IMR-90 (cell line): ENCODE data around the gene CTRB2. TPM values are rescaled to one million over a fixed set of nuclear protein-coding genes. Genes with fewer than 3 reads are reported as not detected.

Source experiments
- ATAC-seq: fragments of 200-7000 bp; cut with Tn5 transposase; 2 replicates; pipeline ENCODE4 v1.9.1; 2020; ENCODE audit warnings: low read depth, mild to moderate bottlenecking, moderate library complexity
- BruUV-seq: library from RNA; stranded (reverse); fragments of 400-500 nt; replicated peaks from 2 replicates; lab custom pipeline; 2021; lab: Mats Ljungman, UMichigan
- CTCF ChIA-PET: fragments of 300-600 bp; formaldehyde crosslinking; extraction: SDS; loops from one replicate; lab custom pipeline; 2021; ENCODE audit warnings: antibody characterized with exemption; lab: Yijun Ruan, JAX
- POLR2A ChIA-PET: fragments of 300-600 bp; sonication (Branson Sonifier 250); formaldehyde crosslinking; loops from one replicate; lab custom pipeline; 2022; ENCODE audit warnings: antibody characterized with exemption; ENCODE audit not compliant: unreplicated experiment; lab: Charles Lee
- DNase-seq: peaks from one replicate; pipeline ENCODE4 v3.0.0; 2013
- H2AFZ ChIP-seq: replicated peaks from 2 replicates; pipeline ENCODE3; 2013; ENCODE audit warnings: low read length, mild to moderate bottlenecking; ENCODE audit not compliant: poor library complexity
- H2AK5ac ChIP-seq: 2 replicates; pipeline ENCODE4 v1.6.1; 2013; ENCODE audit warnings: low read depth, low read length, inconsistent platforms
- H2AK9ac ChIP-seq: replicated peaks from 2 replicates; pipeline ENCODE3; 2013; ENCODE audit warnings: mild to moderate bottlenecking, low read depth, low read length, moderate library complexity; ENCODE audit not compliant: poor library complexity
- H2BK120ac ChIP-seq: 2 replicates; pipeline ENCODE4 v1.6.1; 2013; ENCODE audit warnings: low read depth, low read length, inconsistent platforms
- H2BK15ac ChIP-seq: 3 replicates; pipeline ENCODE4 v1.6.1; 2013; ENCODE audit warnings: low read depth, low read length, inconsistent platforms
- H2BK20ac ChIP-seq: 2 replicates; pipeline ENCODE4 v1.6.1; 2013; ENCODE audit warnings: low read depth, mild to moderate bottlenecking, inconsistent platforms, low read length, moderate library complexity
- H2BK5ac ChIP-seq: 2 replicates; pipeline ENCODE4 v1.6.1; 2013; ENCODE audit warnings: mild to moderate bottlenecking, low read depth, low read length, inconsistent platforms; ENCODE audit not compliant: poor library complexity, severe bottlenecking
- H3K14ac ChIP-seq: replicated peaks from 2 replicates; pipeline ENCODE4 v1.6.1; 2013; ENCODE audit warnings: low read depth, low read length, inconsistent platforms
- H3K18ac ChIP-seq: 2 replicates; pipeline ENCODE4 v1.6.1; 2013; ENCODE audit warnings: low read depth, low read length, control low read depth
- H3K23ac ChIP-seq: 2 replicates; pipeline ENCODE4 v1.6.1; 2013; ENCODE audit warnings: low read depth, low read length, inconsistent platforms
- H3K27ac ChIP-seq: 2 replicates; pipeline ENCODE4 v1.5.1; 2013; ENCODE audit warnings: mild to moderate bottlenecking, control low read depth, low read length; ENCODE audit not compliant: insufficient read depth
- H3K27me3 ChIP-seq: 2 replicates; pipeline ENCODE4 v1.6.1; 2013; ENCODE audit warnings: low read length; ENCODE audit not compliant: control insufficient read depth, insufficient read depth
- H3K36me3 ChIP-seq: 2 replicates; pipeline ENCODE4 v1.6.1; 2013; ENCODE audit warnings: low read length, mixed read lengths; ENCODE audit not compliant: control insufficient read depth, insufficient read depth
- H3K4ac ChIP-seq: 2 replicates; pipeline ENCODE4 v1.6.1; 2013; ENCODE audit warnings: low read depth, low read length, inconsistent platforms
- H3K4me1 ChIP-seq: 2 replicates; pipeline ENCODE4 v1.6.1; 2013; ENCODE audit warnings: low read length, mixed read lengths; ENCODE audit not compliant: control insufficient read depth, insufficient read depth
- H3K4me2 ChIP-seq: 2 replicates; pipeline ENCODE4 v1.6.1; 2013; ENCODE audit warnings: low read depth, mild to moderate bottlenecking, control low read depth, low read length, moderate library complexity
- H3K4me3 ChIP-seq: 2 replicates; pipeline ENCODE4 v1.5.1; 2013; ENCODE audit warnings: low read depth, mild to moderate bottlenecking, control low read depth, low read length, moderate library complexity; ENCODE audit not compliant: insufficient read depth
- H3K56ac ChIP-seq: 2 replicates; pipeline ENCODE4 v1.6.1; 2013; ENCODE audit warnings: low read length, inconsistent platforms; ENCODE audit not compliant: insufficient read depth; ENCODE audit errors: extremely low read depth
- H3K79me1 ChIP-seq, 2 experiments: 2 replicates each; pipeline ENCODE4 v1.6.1; 2013; ENCODE audit warnings: low read length in 2 of 2, inconsistent platforms in 1 of 2, low read depth in 1 of 2
- H3K9ac ChIP-seq: 2 replicates; pipeline ENCODE4 v1.6.1; 2013; ENCODE audit warnings: low read depth, low read length, control low read depth
- H3K9me1 ChIP-seq: 2 replicates; pipeline ENCODE4 v1.6.1; 2013; ENCODE audit warnings: low read length, inconsistent platforms; ENCODE audit not compliant: insufficient read depth
- H3K9me3 ChIP-seq: 2 replicates; pipeline ENCODE4 v1.6.1; 2013; ENCODE audit warnings: low read length; ENCODE audit not compliant: control insufficient read depth, insufficient read depth
- H4K20me1 ChIP-seq: 2 replicates; pipeline ENCODE4 v1.6.1; 2013; ENCODE audit warnings: low read length, inconsistent platforms; ENCODE audit not compliant: insufficient read depth
- H4K5ac ChIP-seq: 2 replicates; pipeline ENCODE4 v1.6.1; 2013; ENCODE audit warnings: mild to moderate bottlenecking, low read depth, low read length, control low read depth
- H4K8ac ChIP-seq, 2 experiments: 2 replicates each; pipeline ENCODE4 v1.6.1; 2013; ENCODE audit warnings: low read depth in 2 of 2, low read length in 2 of 2, control low read depth in 1 of 2, inconsistent platforms in 1 of 2
- H4K91ac ChIP-seq: 2 replicates; pipeline ENCODE4 v1.6.1; 2013; ENCODE audit warnings: low read depth, low read length, inconsistent platforms; ENCODE audit not compliant: insufficient read depth
- WGBS, 2 experiments: methylation state at CpG; one replicate each; pipeline versions ENCODE4 v1.1.5 to v1.1.7; 2013; ENCODE audit warnings: missing lambda C conversion rate in 2 of 2; ENCODE audit not compliant: insufficient read length in 1 of 2; ENCODE audit errors: extremely low coverage in 2 of 2; 5-methylcytosine and 5-hydroxymethylcytosine counted together
- dilution Hi-C: fragments of 300-500 bp; cut with HindIII; formaldehyde crosslinking; loops from one replicate; pipeline ENCODE4 v1.14.3; 2018; ENCODE audit warnings: low sequenced_read_pairs; ENCODE audit not compliant: unreplicated experiment
- in situ Hi-C: fragments of 300-500 bp; cut with MboI; formaldehyde crosslinking; loops from 3 replicates; pipeline ENCODE4 v1.14.3; 2019; ENCODE audit warnings: low sequenced_read_pairs, inconsistent platforms, mixed read lengths
- intact Hi-C: fragments of 100-400 bp; cut with micrococcal nuclease; formaldehyde crosslinking; loops from 2 replicates; pipeline ENCODE4 v1.10.0; 2022
- polyA plus RNA-seq, 3 experiments: library from polyadenylated mRNA; depleted of rRNA; stranded (reverse); fragments of >200 nt; gene quantifications; 2 replicates each; pipeline ENCODE4 v1.2.3, GENCODE V29; 2012; ENCODE audit warnings: low replicate concordance in 1 of 3
- total RNA-seq: library from RNA; depleted of rRNA; stranded (reverse); fragments of >200 nt; gene quantifications from 2 replicates; pipeline ENCODE4 v1.2.3, GENCODE V29; 2012
- TF ChIP-seq, protein P1 (sequence below): fragments of 150-350 bp; IDR thresholded peaks from 2 replicates; pipeline ENCODE4 v1.6.1; 2016; ENCODE audit warnings: low read depth, mild to moderate bottlenecking, low read length, moderate library complexity, borderline replicate concordance
- TF ChIP-seq, protein P2 (sequence below): conservative IDR thresholded peaks from 2 replicates; pipeline ENCODE4 v1.5.1; 2012; ENCODE audit warnings: mild to moderate bottlenecking, low read depth, low read length, improper control_type of control experiment

Gene CTRB2
- total and polyA plus RNA-seq, 2 of the 4 experiments (the other 2 are of a cell fraction) = not detected

DNA sequence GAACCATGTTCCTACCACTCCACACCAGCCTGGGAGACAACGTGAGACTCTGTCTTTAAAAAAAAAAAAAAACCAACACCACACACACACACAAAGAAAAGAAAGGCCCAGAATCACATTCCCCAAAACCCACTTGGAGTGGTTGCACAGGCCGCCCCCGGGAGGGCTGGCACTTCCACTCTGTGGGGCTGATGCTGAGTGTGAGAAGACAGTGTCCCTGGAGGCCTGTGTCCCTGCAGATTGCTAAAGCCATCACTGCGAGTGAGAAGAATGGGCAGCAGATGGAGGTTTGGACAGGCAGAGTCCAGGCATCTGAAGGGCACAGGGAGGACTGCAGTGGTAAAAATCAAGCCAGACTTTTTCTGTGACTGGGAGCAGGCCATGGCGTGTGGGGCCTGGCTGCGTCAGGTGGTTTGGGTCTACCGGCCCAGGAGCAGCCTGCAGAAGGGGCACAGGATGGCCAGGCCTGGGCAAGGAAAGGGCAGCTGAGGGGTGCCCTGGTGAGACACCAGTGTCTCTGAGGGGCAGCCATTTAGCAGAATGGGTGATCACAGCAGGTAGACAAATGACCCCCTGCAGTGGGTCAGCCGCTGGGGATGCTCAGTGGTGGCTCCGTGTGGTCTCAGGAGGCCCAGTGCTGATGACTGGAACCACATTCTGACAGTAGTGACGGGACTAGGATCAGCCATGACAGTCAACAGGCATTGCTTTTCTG is 13.1 kb downstream of the CTRB2 start:
- H2AK9ac ChIP-seq = no peak overlapping the region
- no peak overlapping the region for H2BK5ac ChIP-seq
- TF ChIP-seq, protein P1, sequence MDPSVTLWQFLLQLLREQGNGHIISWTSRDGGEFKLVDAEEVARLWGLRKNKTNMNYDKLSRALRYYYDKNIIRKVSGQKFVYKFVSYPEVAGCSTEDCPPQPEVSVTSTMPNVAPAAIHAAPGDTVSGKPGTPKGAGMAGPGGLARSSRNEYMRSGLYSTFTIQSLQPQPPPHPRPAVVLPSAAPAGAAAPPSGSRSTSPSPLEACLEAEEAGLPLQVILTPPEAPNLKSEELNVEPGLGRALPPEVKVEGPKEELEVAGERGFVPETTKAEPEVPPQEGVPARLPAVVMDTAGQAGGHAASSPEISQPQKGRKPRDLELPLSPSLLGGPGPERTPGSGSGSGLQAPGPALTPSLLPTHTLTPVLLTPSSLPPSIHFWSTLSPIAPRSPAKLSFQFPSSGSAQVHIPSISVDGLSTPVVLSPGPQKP = no peak
- TF ChIP-seq, protein P2, sequence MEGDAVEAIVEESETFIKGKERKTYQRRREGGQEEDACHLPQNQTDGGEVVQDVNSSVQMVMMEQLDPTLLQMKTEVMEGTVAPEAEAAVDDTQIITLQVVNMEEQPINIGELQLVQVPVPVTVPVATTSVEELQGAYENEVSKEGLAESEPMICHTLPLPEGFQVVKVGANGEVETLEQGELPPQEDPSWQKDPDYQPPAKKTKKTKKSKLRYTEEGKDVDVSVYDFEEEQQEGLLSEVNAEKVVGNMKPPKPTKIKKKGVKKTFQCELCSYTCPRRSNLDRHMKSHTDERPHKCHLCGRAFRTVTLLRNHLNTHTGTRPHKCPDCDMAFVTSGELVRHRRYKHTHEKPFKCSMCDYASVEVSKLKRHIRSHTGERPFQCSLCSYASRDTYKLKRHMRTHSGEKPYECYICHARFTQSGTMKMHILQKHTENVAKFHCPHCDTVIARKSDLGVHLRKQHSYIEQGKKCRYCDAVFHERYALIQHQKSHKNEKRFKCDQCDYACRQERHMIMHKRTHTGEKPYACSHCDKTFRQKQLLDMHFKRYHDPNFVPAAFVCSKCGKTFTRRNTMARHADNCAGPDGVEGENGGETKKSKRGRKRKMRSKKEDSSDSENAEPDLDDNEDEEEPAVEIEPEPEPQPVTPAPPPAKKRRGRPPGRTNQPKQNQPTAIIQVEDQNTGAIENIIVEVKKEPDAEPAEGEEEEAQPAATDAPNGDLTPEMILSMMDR = no peak
- H3K4ac ChIP-seq = no peak overlapping the region
- H4K8ac ChIP-seq = no peak overlapping the region
- H3K4me1 ChIP-seq = peaks cover 5% of the 10 kb centered on the region; the same call in 1 of the 2 replicates
- H2BK120ac ChIP-seq = no peak overlapping the region
- no peak overlapping the region for H2BK20ac ChIP-seq
- in situ Hi-C loops (no loop called here), intact Hi-C loops (loop anchor here (10.0 kb wide), 1 partner anchor 431 kb away; the partner anchor contains the start of gene ADAT1), dilution Hi-C loops (no loop called here)
- peaks cover 15% of the 10 kb centered on the region; the same call in 1 of the 2 replicates for H3K27me3 ChIP-seq
- H3K56ac ChIP-seq = no peak overlapping the region
- POLR2A ChIA-PET = no interaction called here
- H2AK5ac ChIP-seq = no peak overlapping the region
- no peaks in the 10 kb centered on the region for H4K20me1 ChIP-seq
- H3K4me2 ChIP-seq = no peak overlapping the region
- H3K18ac ChIP-seq = no peak overlapping the region
- H3K36me3 ChIP-seq = no peaks in the 10 kb centered on the region
- H3K27ac ChIP-seq = no peak overlapping the region
- 40% methylated on average over 1 of the region's 10 CpGs; no CpG with 5 or more reads in 1 of the 2 experiments for WGBS, 2 experiments
- H3K9me3 ChIP-seq = no peaks in the 10 kb centered on the region
- H2BK15ac ChIP-seq = no peak overlapping the region
- H3K79me1 ChIP-seq = no peaks in the 10 kb centered on the region
- no peaks in the 10 kb centered on the region for H3K9me1 ChIP-seq
- H3K23ac ChIP-seq = no peak overlapping the region
- ATAC-seq (no peak), DNase-seq (no peak)
- no peak overlapping the region for H3K9ac ChIP-seq
- no peak overlapping the region for H4K5ac ChIP-seq
- no peak overlapping the region for H2AFZ ChIP-seq
- H3K4me3 ChIP-seq = no peak overlapping the region
- no peak overlapping the region for H3K14ac ChIP-seq
- no TSS peak for BruUV-seq
- no peak overlapping the region for H4K91ac ChIP-seq
- CTCF ChIA-PET = no interaction called here
